Vagina (tissue), 2 donors: ENCODE results near the gene TCEAL3.

Source experiments
- POLR2A ChIP-seq, 2 donors: fragments of 450-650 bp; IDR thresholded peaks; one replicate each; pipeline ENCODE4 v1.6.1; 2017; ENCODE audit warnings: antibody characterized with exemption in 2 of 2, mild to moderate bottlenecking in 2 of 2, moderate library complexity in 2 of 2
- TF ChIP-seq, protein P1 (sequence below), 3 experiments: fragments of 450-650 bp in 2 of 3; fragments of 200-600 bp in 1 of 3; sonication (generic) in 1 of 3; IDR thresholded peaks; one replicate each; pipeline ENCODE4 v1.5.1; 2017 to 2019; ENCODE audit warnings: antibody characterized with exemption in 3 of 3, mild to moderate bottlenecking in 2 of 3, moderate library complexity in 2 of 3

DNA sequence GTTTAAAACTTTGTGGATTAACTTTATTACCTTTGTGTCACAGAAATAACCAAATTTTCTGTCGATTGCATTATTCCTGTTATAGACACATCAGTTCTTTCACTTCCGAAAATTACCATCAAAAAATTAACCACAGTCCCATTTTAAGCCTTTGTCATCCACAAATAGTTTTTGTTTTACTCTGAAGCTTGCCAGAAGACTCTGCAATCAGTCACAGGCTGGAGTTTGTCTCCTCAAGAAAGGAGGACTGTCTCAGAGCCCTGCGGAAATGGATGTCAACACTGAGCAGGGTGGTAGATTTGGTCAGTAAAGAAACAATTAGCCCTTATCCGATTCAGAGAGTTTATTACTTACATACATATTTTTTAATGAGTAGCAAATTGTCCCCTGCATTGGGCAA is 42.6 kb upstream of the TCEAL3 start:
- TF ChIP-seq, protein P1, sequence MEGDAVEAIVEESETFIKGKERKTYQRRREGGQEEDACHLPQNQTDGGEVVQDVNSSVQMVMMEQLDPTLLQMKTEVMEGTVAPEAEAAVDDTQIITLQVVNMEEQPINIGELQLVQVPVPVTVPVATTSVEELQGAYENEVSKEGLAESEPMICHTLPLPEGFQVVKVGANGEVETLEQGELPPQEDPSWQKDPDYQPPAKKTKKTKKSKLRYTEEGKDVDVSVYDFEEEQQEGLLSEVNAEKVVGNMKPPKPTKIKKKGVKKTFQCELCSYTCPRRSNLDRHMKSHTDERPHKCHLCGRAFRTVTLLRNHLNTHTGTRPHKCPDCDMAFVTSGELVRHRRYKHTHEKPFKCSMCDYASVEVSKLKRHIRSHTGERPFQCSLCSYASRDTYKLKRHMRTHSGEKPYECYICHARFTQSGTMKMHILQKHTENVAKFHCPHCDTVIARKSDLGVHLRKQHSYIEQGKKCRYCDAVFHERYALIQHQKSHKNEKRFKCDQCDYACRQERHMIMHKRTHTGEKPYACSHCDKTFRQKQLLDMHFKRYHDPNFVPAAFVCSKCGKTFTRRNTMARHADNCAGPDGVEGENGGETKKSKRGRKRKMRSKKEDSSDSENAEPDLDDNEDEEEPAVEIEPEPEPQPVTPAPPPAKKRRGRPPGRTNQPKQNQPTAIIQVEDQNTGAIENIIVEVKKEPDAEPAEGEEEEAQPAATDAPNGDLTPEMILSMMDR (IDR thresholded peaks at IDR 0.05): no peak
- TF ChIP-seq POLR2A (IDR thresholded peaks at IDR 0.05): no peak
